HG03442 (cell line): ENCODE data around the gene PLCL1.

Experiments
- ATAC-seq: cut with Tn5 transposase; IDR thresholded peaks from one replicate; pipeline ENCODE4 v1.9.1; 2021; ENCODE audit warnings: mild to moderate bottlenecking, moderate library complexity; ENCODE audit not compliant: unreplicated experiment

The PLCL1 gene

GRCh38 chr2:198098918-198099317 lies 294.5 kb downstream of the PLCL1 start:
- no peak for ATAC-seq

GRCh38 chr2:198100346-198100745 lies 296.0 kb downstream of the PLCL1 start:
- no peak for ATAC-seq

- no peak for ATAC-seq
Measured at GRCh38 chr2:198101688-198102087, 297.3 kb downstream of the PLCL1 start.

- no peak for ATAC-seq
Measured at GRCh38 chr2:198102120-198102519, 297.7 kb downstream of the PLCL1 start.

GRCh38 chr2:198102856-198103255 lies 298.5 kb downstream of the PLCL1 start:
- no peak for ATAC-seq

GRCh38 chr2:198106621-198107385 lies 302.4 kb downstream of the PLCL1 start:
- ATAC-seq = no peak

GRCh38 chr2:198113316-198113715 lies 308.9 kb downstream of the PLCL1 start:
- ATAC-seq = no peak

- no peak for ATAC-seq
Measured at GRCh38 chr2:198114064-198114463, 309.7 kb downstream of the PLCL1 start.

- no peak for ATAC-seq
Measured at GRCh38 chr2:198115201-198115600, 310.8 kb downstream of the PLCL1 start.

- ATAC-seq = no peak
Measured at GRCh38 chr2:198116756-198117155, 312.4 kb downstream of the PLCL1 start.

GRCh38 chr2:198117406-198118041 lies 313.1 kb downstream of the PLCL1 start:
- ATAC-seq = no peak

GRCh38 chr2:198127627-198128026 lies 323.2 kb downstream of the PLCL1 start:
- peak; percentile 85 for ATAC-seq

- ATAC-seq = no peak
Measured at GRCh38 chr2:198129609-198130008, 325.2 kb downstream of the PLCL1 start.

- no peak for ATAC-seq
Measured at GRCh38 chr2:198134293-198134955, 330.0 kb downstream of the PLCL1 start.

- no peak for ATAC-seq
Measured at GRCh38 chr2:198135481-198135934, 331.1 kb downstream of the PLCL1 start.

GRCh38 chr2:198136142-198136541 lies 331.7 kb downstream of the PLCL1 start:
- ATAC-seq = no peak

GRCh38 chr2:198137733-198138132 lies 333.3 kb downstream of the PLCL1 start:
- no peak for ATAC-seq

- ATAC-seq = no peak
Measured at GRCh38 chr2:198141726-198142125, 337.3 kb downstream of the PLCL1 start.

GRCh38 chr2:198143156-198143555 lies 338.8 kb downstream of the PLCL1 start:
- ATAC-seq = no peak

- ATAC-seq = no peak
Measured at GRCh38 chr2:198143793-198144192, 339.4 kb downstream of the PLCL1 start.

GRCh38 chr2:198144660-198145059 lies 340.3 kb downstream of the PLCL1 start:
- no peak for ATAC-seq
